Loucy (cell line): ENCODE results near the gene RAD54L.

Source experiments
- CTCF ChIP-seq: fragments of 200-600 bp; sonication (generic); conservative IDR thresholded peaks from 2 replicates; pipeline ENCODE4 v1.5.1; 2014; ENCODE audit warnings: mild to moderate bottlenecking, antibody characterized with exemption, low read length
- EZH2phosphoT487 ChIP-seq: fragments of 200-600 bp; IDR thresholded peaks from 2 replicates; pipeline ENCODE4 v1.6.1; 2018; ENCODE audit warnings: antibody characterized with exemption, mild to moderate bottlenecking, moderate library complexity, borderline replicate concordance

DNA sequence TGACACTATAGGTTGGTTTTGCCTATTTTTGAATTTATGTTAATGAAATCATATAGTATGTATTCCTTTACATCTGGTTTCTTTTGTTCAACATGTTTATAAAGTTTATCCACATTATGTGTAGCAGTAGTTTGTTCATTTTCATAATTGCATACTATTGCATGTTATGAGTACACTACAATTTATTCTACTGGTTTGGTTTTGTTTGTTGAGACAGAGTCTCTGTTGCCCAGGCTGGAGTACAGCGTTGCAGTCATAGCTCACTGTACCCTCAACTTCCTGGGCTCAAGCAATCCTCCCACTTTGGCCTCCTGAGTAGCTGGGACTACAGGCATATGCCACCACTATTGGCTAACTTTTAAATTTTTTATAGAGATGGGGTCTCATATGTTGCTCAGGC lies 21.0 kb downstream of the RAD54L start:
- TF ChIP-seq CTCF = no peak
- TF ChIP-seq EZH2phosphoT487 = no peak
